ENCODE measurements around the gene CBL. TPM values are rescaled to one million over a fixed set of nuclear protein-coding genes. Genes with fewer than 3 reads are reported as not detected.
A peak's percentile ranks its signal among the peaks of the same experiment; 100 is the strongest.

Gene CBL
- total RNA-seq, 1 donor from 2014 or later, result 38.1 TPM

DNA sequence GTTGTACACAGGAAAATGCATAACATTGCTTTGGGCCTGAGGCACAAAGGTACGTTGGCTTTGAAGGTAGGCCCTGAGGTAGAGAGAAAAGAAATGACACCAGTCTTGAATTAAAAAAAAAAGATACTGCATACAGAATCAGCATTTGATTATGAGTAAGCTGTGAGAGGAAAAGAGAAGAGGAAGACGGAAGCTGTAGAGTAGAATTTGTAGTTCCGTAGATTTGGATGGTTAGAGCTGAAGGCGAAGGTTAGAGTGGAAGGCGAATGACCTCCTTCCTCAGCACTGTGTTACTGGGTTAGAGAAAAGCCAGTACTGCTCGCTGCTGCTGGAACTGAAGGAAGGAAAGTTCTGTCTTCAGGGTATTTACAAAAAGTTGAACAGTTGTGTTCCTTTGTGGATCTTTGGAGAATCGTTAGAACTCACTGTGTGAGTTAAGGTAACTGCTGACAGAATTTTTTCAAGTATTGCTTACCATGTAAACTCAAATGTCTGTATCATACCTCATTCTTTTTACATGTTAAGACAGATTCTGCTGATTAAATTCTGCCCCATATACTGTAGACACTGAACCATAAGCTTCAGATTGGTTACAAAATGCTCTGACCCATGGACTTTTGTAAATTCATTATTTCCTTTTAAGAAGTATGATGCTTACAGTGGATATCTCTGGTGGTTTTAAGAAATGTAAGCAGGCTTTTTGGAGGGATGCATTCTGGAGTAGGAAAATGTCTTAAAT is 60.5 kb downstream of the CBL start:
- peak overlapping the region; percentile 36 for H3K4me3 Mint-ChIP-seq
- no peak for DNase-seq (ENCODE audit: low spot score)
- H3K27ac Mint-ChIP-seq, result peak overlapping the region; percentile 80
- H3K9me3 Mint-ChIP-seq, result no peaks in the 10 kb centered on the region
- H3K36me3 Mint-ChIP-seq (ENCODE audit: low read depth), result peaks cover 12% of the 10 kb centered on the region
- intact Hi-C loops (cut with micrococcal nuclease), result no loop called here
- H3K27me3 Mint-ChIP-seq (ENCODE audit: insufficient read depth), result no peaks in the 10 kb centered on the region
- peaks cover 29% of the 10 kb centered on the region for H3K4me1 Mint-ChIP-seq (ENCODE audit: low read depth)

DNA sequence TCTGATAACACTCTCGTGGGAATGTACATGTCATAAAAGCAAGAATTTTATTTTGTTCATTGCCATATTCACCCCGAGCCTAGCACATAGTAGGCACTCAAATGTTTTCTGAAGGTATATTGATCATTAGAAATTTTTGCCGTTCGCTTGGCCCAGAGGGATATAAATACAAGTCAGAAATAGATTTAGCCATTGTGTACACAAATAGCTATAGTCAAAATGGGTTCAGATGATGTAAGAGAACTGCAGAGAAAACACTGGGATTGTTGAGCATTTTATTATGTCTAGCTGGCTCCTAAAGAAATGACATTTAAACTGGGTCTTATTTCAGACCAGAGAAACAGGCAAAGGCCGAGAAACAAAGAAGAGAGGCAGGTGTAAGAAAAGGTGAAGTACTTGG is 61.5 kb downstream of the CBL start:
- H3K27me3 Mint-ChIP-seq (ENCODE audit: insufficient read depth), result no peaks in the 10 kb centered on the region
- H3K36me3 Mint-ChIP-seq (ENCODE audit: low read depth), result peaks cover 17% of the 10 kb centered on the region
- H3K27ac Mint-ChIP-seq, result peak overlapping the region; percentile 57
- H3K4me3 Mint-ChIP-seq, result no peak overlapping the region
- DNase-seq (ENCODE audit: low spot score), result no peak
- intact Hi-C loops (cut with micrococcal nuclease), result no loop called here
- H3K9me3 Mint-ChIP-seq, result no peaks in the 10 kb centered on the region
- H3K4me1 Mint-ChIP-seq (ENCODE audit: low read depth), result peaks cover 29% of the 10 kb centered on the region

DNA sequence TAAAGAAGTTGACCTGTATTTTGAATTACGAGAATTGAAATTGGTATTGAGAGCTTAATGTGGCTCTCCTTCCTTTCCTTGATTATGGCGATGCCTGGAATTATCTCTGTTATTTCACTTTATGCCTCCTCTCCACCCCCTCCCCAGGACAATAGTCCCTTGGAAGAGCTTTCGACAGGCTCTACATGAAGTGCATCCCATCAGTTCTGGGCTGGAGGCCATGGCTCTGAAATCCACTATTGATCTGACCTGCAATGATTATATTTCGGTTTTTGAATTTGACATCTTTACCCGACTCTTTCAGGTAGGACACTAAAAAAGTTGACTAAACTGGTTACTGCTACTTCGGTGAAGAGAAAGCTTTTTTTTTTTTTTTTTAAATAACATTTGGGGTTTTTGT is 67.6 kb downstream of the CBL start:
- Mint-ChIP-seq H3K4me3 (no peak overlapping the region), H3K27ac (no peak overlapping the region), H3K4me1 (ENCODE audit: low read depth) (peaks cover 1% of the 10 kb centered on the region), H3K27me3 (ENCODE audit: insufficient read depth) (no peaks in the 10 kb centered on the region), H3K36me3 (ENCODE audit: low read depth) (peaks cover 23% of the 10 kb centered on the region), H3K9me3 (no peaks in the 10 kb centered on the region)
- no peak for DNase-seq (ENCODE audit: low spot score)
- intact Hi-C loops (cut with micrococcal nuclease), result no loop called here

DNA sequence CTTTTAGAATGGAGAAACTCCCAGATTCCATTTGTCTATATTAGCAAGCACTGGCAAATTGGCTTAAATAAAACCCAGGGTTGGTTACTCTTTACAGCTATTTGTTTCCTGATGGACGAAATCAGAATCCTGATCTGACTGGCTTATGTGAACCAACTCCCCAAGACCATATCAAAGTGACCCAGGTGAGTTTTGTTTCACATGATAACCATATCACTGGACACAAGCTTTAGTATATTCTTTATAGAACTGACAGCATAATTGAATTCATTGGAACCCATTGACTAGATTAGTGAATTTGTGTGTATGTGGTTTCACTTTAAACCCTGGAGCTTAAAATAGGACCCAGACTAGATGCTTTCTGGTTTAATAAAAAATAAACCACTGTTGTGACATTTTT is 71.5 kb downstream of the CBL start:
- H3K4me1 Mint-ChIP-seq (ENCODE audit: low read depth), result peaks cover 14% of the 10 kb centered on the region
- H3K27me3 Mint-ChIP-seq (ENCODE audit: insufficient read depth), result no peaks in the 10 kb centered on the region
- no peak overlapping the region for H3K4me3 Mint-ChIP-seq
- peaks cover 28% of the 10 kb centered on the region for H3K36me3 Mint-ChIP-seq (ENCODE audit: low read depth)
- no peak overlapping the region for H3K27ac Mint-ChIP-seq
- intact Hi-C loops (cut with micrococcal nuclease), result no loop called here
- no peaks in the 10 kb centered on the region for H3K9me3 Mint-ChIP-seq
- no peak for DNase-seq (ENCODE audit: low spot score)

DNA sequence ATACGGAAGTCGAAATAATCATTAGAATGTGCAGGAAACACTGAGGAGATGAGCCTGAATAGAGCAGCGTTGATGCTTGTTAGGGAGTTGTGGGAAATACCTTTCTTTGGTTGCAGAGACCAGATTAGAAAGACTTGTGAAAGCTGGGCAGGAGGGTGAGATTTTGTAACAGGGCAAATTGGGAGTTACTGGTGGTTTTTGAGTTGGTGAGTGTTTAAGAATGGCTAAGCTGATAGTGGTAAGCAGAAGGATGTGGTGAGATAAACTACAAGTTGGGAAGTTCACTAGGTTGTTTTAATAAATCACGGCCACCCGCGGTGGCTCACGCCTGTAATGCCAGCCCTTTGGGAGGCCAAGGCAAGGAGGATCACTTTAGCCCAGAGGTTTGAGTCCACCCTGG is 76.4 kb downstream of the CBL start:
- H3K4me1 Mint-ChIP-seq (ENCODE audit: low read depth), result peaks cover 27% of the 10 kb centered on the region
- H3K4me3 Mint-ChIP-seq, result no peak overlapping the region
- H3K9me3 Mint-ChIP-seq, result no peaks in the 10 kb centered on the region
- H3K36me3 Mint-ChIP-seq (ENCODE audit: low read depth), result peaks cover 30% of the 10 kb centered on the region
- DNase-seq (ENCODE audit: low spot score), result no peak
- intact Hi-C loops (cut with micrococcal nuclease), result no loop called here
- H3K27ac Mint-ChIP-seq, result peak overlapping the region; percentile 36
- no peaks in the 10 kb centered on the region for H3K27me3 Mint-ChIP-seq (ENCODE audit: insufficient read depth)

DNA sequence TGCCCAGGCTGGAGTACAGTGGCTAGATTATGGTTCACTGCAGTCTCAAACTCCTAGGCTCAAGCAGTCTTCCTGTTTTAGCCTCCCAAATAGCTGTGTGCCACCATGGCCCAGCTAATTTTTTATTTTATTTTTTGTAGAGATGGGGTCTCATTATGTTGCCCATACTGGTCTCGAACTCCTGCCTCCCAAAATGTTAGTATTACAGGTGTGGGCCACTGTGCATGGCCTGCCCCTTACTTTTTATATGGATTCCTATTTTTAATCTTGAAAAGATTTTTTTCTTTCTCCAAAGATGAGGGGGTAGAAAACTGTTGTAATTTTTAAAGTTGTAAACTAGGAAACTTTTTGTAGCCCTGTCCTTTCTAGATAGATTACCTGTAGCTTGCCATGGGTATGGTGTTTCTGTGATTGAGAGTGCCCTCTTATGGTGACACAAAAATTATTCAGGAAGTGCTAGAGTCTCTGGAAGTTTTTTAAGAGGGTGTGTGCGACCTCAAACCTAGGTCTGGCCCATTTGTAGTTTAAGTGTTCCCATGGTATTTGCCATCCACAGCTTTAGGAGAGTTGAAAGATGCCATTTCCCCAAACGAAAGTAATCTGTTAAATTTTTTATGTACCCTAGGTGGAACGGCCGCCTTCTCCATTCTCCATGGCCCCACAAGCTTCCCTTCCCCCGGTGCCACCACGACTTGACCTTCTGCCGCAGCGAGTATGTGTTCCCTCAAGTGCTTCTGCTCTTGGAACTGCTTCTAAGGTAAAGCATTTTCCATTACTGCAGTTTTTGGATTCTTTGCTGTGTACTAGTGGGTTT is 78.4 kb downstream of the CBL start:
- Mint-ChIP-seq H3K27ac (no peak overlapping the region), H3K27me3 (ENCODE audit: insufficient read depth) (no peaks in the 10 kb centered on the region), H3K9me3 (no peaks in the 10 kb centered on the region), H3K36me3 (ENCODE audit: low read depth) (peaks cover 28% of the 10 kb centered on the region), H3K4me3 (no peak overlapping the region), H3K4me1 (ENCODE audit: low read depth) (peaks cover 27% of the 10 kb centered on the region)
- no peak for DNase-seq (ENCODE audit: low spot score)
- intact Hi-C loops (cut with micrococcal nuclease), result loop anchor here (1.0 to 2.0 kb wide), 5 partner anchors 22 to 116 kb away; partner anchors contain the start of gene NLRX1

DNA sequence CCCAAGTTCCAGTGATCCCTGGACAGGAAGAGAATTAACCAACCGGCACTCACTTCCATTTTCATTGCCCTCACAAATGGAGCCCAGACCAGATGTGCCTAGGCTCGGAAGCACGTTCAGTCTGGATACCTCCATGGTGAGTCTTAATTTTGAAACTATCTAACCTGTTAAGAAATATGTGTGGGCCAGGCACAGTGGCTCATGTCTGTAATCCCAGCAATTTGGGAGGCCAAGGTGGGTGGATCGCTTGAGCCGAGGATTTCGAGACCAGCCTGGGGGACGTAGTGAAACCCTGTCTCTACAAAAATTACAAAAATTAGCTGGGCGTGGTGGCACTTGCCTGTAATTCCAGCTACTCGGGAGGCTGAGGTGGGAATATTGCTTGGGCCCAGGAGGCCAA is 79.3 kb downstream of the CBL start:
- Mint-ChIP-seq H3K4me3 (no peak overlapping the region), H3K4me1 (ENCODE audit: low read depth) (peaks cover 26% of the 10 kb centered on the region), H3K36me3 (ENCODE audit: low read depth) (peaks cover 28% of the 10 kb centered on the region), H3K27me3 (ENCODE audit: insufficient read depth) (no peaks in the 10 kb centered on the region), H3K9me3 (no peaks in the 10 kb centered on the region), H3K27ac (no peak overlapping the region)
- no peak for DNase-seq (ENCODE audit: low spot score)
- intact Hi-C loops (cut with micrococcal nuclease), result loop anchor here (2.0 kb wide), 1 partner anchor 89 kb away; no protein-coding TSS in a partner anchor

DNA sequence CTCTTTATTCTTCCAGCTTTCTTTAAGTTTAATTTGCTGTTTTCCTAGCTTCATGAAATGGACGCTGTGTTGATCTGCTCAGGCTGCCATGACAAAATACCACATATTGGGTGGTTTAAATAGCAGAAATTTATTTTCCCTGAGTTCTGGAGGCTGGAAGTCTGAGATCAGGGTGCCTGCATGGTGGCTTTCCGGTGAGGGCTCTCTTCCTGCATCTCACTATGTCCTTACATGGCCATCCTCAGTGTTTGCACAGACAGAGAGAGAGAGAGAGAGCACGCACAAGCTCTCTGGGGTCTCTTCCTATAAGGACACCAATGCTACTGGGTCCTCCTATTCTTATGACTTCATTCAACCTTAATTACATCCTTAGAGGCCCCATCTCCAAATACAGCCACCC is 82.1 kb downstream of the CBL start:
- no peaks in the 10 kb centered on the region for H3K9me3 Mint-ChIP-seq
- DNase-seq (ENCODE audit: low spot score), result no peak
- intact Hi-C loops (cut with micrococcal nuclease), result loop anchor here (2.0 kb wide), 1 partner anchor 19 kb away; no protein-coding TSS in a partner anchor
- H3K27ac Mint-ChIP-seq, result no peak overlapping the region
- H3K4me3 Mint-ChIP-seq, result no peak overlapping the region
- peaks cover 35% of the 10 kb centered on the region for H3K36me3 Mint-ChIP-seq (ENCODE audit: low read depth)
- peaks cover 12% of the 10 kb centered on the region for H3K4me1 Mint-ChIP-seq (ENCODE audit: low read depth)
- no peaks in the 10 kb centered on the region for H3K27me3 Mint-ChIP-seq (ENCODE audit: insufficient read depth)

DNA sequence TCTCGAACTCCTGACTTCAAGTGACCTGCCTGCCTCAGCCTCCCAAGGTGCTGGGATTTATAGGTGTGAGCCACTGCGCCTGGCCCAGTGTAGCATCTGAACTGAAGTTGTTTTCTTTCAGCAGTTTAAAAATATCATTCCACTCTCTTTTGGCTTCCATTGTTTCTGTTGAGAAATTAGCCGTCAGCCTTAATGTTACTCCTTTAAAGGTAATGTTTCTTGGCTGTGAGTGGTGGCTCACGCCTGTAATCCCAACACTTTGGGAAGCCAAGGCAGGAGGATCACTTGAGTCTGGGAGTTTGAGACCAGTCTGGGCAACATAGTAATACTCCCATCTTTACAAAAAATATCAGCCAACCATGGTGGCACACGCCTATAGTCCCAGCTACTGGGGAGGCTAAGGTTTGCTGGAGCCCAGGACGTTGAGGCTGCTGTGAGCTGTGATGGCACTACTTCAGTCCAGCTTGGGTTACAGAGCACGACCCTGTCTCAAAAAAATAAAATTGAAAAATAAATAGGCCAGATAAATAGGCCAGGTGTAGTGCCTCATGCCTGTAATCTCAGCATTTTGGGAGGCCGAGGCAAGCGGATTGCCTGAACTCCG is 84.9 kb downstream of the CBL start:
- Mint-ChIP-seq H3K4me1 (ENCODE audit: low read depth) (no peaks in the 10 kb centered on the region), H3K27ac (no peak overlapping the region), H3K36me3 (ENCODE audit: low read depth) (peaks cover 29% of the 10 kb centered on the region), H3K4me3 (no peak overlapping the region), H3K27me3 (ENCODE audit: insufficient read depth) (no peaks in the 10 kb centered on the region), H3K9me3 (no peaks in the 10 kb centered on the region)
- no peak for DNase-seq (ENCODE audit: low spot score)
- intact Hi-C loops (cut with micrococcal nuclease), result no loop called here

DNA sequence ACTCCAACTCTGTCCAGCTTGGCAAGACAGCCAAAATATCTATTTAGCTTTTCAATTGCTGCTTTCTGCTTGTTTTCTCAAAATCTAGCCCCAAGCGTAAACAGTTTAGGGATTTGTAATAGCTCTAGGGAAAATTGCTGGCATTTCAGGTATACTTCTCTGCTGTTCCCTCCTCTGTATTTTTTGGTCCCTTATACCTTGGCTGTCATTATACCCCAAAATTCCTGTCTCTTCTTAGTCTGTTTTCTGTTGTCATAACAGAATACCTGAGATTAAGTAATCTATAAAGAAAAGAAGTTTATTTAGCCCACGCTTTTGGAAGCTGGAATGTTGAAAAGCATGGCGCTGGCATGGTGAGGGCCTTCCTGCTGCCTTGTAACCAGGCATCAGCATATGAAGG is 87.3 kb downstream of the CBL start:
- intact Hi-C loops (cut with micrococcal nuclease), result no loop called here
- Mint-ChIP-seq H3K9me3 (no peaks in the 10 kb centered on the region), H3K27me3 (ENCODE audit: insufficient read depth) (no peaks in the 10 kb centered on the region), H3K4me3 (no peak overlapping the region), H3K27ac (no peak overlapping the region), H3K36me3 (ENCODE audit: low read depth) (peaks cover 37% of the 10 kb centered on the region), H3K4me1 (ENCODE audit: low read depth) (no peaks in the 10 kb centered on the region)
- DNase-seq (ENCODE audit: low spot score), result no peak

DNA sequence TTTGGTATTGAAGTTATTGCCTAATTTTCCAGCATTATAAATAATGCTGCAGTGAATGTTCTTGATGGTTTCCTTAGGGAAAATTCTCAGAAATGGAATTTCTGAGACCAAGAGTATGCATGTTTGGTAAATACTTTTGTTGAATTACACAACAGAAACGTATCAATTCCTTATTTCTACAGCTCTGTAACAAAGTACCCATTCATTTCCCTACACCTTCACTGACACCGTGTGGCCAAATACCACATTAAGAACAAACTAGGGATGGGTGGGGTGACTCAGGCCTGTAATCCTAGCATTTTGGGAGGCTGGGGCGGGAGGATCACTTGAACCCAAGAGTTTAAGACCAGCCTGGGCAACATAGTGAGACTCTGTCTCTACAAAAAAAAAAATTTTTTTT is 89.0 kb downstream of the CBL start:
- Mint-ChIP-seq H3K36me3 (ENCODE audit: low read depth) (peaks cover 42% of the 10 kb centered on the region), H3K4me1 (ENCODE audit: low read depth) (no peaks in the 10 kb centered on the region), H3K27ac (no peak overlapping the region), H3K27me3 (ENCODE audit: insufficient read depth) (no peaks in the 10 kb centered on the region), H3K4me3 (no peak overlapping the region), H3K9me3 (no peaks in the 10 kb centered on the region)
- intact Hi-C loops (cut with micrococcal nuclease), result no loop called here
- no peak for DNase-seq (ENCODE audit: low spot score)

DNA sequence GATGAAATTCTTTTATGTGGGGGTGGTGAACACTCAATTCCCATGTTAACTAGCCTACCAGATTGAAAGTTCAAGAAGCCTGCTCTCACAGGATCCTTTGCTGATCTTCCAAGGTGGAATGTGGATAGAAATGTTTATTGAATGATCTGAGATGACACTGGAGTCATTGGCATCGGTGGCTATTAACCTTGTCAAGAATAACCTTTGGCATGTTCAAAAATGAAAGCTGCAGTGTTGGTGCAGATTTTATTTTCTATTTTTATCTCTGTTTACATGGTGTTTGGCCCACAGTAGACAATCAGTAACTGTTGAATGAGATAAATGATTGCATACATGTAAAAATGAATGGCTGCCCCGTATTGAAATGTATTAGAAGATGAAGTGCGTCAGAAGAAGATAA is 91.8 kb downstream of the CBL start:
- intact Hi-C loops (cut with micrococcal nuclease), result no loop called here

DNA sequence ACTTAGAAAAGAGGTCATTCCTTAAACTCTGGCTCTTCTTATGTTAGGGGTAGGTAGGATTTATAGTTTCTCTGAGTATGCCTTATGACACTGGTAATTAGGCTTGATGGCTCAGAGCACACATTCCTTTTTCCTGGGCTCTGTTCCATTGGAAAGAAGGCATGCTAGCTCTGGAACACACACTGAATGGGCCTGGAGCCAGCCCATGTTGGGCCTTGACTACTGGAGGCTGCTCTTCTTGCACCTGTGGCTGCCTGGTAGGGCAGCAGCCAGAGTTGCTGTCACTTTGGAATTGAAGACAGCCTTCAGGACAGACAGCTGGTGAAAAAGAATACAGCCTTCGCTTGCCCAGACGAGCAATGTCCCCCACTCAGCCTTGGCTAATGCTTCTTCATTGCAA is 92.6 kb downstream of the CBL start:
- peaks cover 48% of the 10 kb centered on the region for H3K36me3 Mint-ChIP-seq (ENCODE audit: low read depth)
- no peak for DNase-seq (ENCODE audit: low spot score)
- H3K4me3 Mint-ChIP-seq, result no peak overlapping the region
- H3K27me3 Mint-ChIP-seq (ENCODE audit: insufficient read depth), result no peaks in the 10 kb centered on the region
- intact Hi-C loops (cut with micrococcal nuclease), result no loop called here
- H3K27ac Mint-ChIP-seq, result no peak overlapping the region
- no peaks in the 10 kb centered on the region for H3K4me1 Mint-ChIP-seq (ENCODE audit: low read depth)
- H3K9me3 Mint-ChIP-seq, result no peaks in the 10 kb centered on the region

More for the DNA sequence above, 91.8 kb downstream of the CBL start:
- Mint-ChIP-seq H3K4me3 (no peak overlapping the region), H3K27ac (no peak overlapping the region), H3K9me3 (no peaks in the 10 kb centered on the region), H3K4me1 (ENCODE audit: low read depth) (no peaks in the 10 kb centered on the region), H3K27me3 (ENCODE audit: insufficient read depth) (no peaks in the 10 kb centered on the region), H3K36me3 (ENCODE audit: low read depth) (peaks cover 44% of the 10 kb centered on the region)
- no peak for DNase-seq (ENCODE audit: low spot score)

Measured in activated T-helper 1 cell treated with anti-CD3 and anti-CD28 coated beads, Interleukin-12 subunit alpha, Interleukin-12 subunit beta, Interleukin-2, Interleukin-4 antibody, amounts not matched to agents 30 ng/mL and 10 ng/mL and 1 ng/mL, durations not matched to agents 14 hours and 24 hours and 36 hours (primary cell).